Tibial artery (tissue), 4 donors: ENCODE data around the gene NR2E3.

Source experiments
- DNase-seq, 2 donors: peaks; one replicate each; pipeline ENCODE4 v3.0.0-alpha.2; 2019
- H3K27ac ChIP-seq, 2 donors: fragments of 200-600 bp; sonication (generic) in 1 of 2; 1 replicate in 1 of 2; 2 replicates in 1 of 2; pipeline ENCODE4 v1.5.1; 2018 to 2019; ENCODE audit warnings: mild to moderate bottlenecking in 1 of 2
- H3K27me3 ChIP-seq, 2 donors: fragments of 200-600 bp; sonication (generic) in 1 of 2; one replicate each; pipeline versions ENCODE4 v1.5.1 to v1.6.0; 2016 to 2019
- H3K36me3 ChIP-seq, 3 donors: fragments of 200-600 bp; sonication (generic) in 2 of 3; one replicate each; pipeline ENCODE4 v1.5.1; 2016 to 2019; ENCODE audit warnings: mild to moderate bottlenecking in 2 of 3
- H3K4me1 ChIP-seq, 4 donors: fragments of 200-600 bp; sonication (generic) in 2 of 4; 1 replicate in 3 of 4; 2 replicates in 1 of 4; pipeline ENCODE4 v1.5.1; 2016 to 2019
- H3K4me3 ChIP-seq, 2 donors: fragments of 200-600 bp; sonication (generic) in 1 of 2; 1 replicate in 1 of 2; 2 replicates in 1 of 2; pipeline ENCODE4 v1.5.1; 2018 to 2019; ENCODE audit warnings: mild to moderate bottlenecking in 2 of 2
- H3K9me3 ChIP-seq, 3 donors: fragments of 200-600 bp; sonication (generic) in 1 of 3; one replicate each; pipeline ENCODE4 v1.5.1; 2016 to 2019
- CTCF ChIP-seq, 2 experiments: fragments of 200-600 bp in 1 of 2; fragments of 450-650 bp in 1 of 2; IDR thresholded peaks; one replicate each; pipeline ENCODE4 v1.5.1; 2017 to 2019; ENCODE audit warnings: antibody characterized with exemption in 2 of 2, mild to moderate bottlenecking in 1 of 2, moderate library complexity in 1 of 2
- intact Hi-C: fragments of 100-400 bp; cut with DNase I; formaldehyde crosslinking; loops from one replicate; pipeline ENCODE4 v1.15.0; 2023; ENCODE audit warnings: low total_unique reads

NR2E3 gene

GRCh38 chr15:71786673-71787072 is 23.7 kb upstream of the NR2E3 start:
- Histone ChIP-seq H3K4me3 (no peak overlapping the region), H3K36me3 (no peaks in the 10 kb centered on the region), H3K9me3 (no peaks in the 10 kb centered on the region), H3K27me3 (no peaks in the 10 kb centered on the region), H3K27ac (no peak overlapping the region), H3K4me1 (peaks cover 0 to 8% (median under 1%) of the 10 kb centered on the region in 4 donors)
- no peak for TF ChIP-seq CTCF (IDR thresholded peaks at IDR 0.05)
- intact Hi-C loops = no loop called here
- no peak for DNase-seq

DNA sequence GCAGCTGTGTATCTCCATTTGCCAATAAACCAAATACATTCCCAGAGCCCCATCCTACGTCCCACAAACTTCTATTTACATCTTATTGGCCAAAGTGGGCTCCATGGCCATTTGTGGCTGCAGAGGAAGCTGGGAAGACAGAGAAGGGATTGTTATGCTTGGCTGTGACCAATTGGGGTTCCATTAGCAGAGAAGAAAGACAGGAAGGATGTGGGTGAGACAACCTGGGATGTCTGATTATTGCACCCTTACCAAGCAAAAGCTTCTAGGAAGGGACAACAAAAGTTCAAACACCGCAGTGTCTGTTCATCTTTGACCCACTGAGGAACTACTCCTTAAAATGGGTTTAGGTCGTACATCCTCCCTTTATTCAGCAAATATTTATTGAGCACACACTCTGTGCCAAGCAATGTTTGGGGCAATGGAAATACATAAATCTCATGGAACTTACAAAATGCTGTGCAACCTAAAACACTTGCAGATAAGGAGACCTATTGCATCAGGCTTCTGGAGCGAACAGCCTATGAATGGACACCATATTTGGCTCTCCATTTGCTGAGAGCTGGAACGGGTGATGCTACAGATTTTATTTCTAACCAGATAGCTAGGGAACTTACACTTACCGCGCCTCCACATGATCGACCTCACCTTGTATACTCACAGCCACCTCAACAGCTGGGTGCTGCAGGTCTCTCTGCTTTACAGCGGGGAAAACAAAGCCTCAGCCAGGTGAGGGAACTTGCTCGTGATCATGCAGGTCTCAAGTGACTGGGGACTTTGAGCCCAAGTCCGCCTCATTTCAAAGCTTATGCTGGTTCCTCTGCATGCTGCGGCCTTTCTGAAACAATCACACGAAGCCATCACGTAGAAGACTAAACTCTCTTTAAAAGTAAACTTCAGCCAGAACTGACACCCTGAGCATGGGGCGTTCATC is 21.4 kb upstream of the NR2E3 start:
- no peaks in the 10 kb centered on the region for H3K36me3 ChIP-seq
- H3K4me3 ChIP-seq = no peak overlapping the region
- H3K9me3 ChIP-seq = no peaks in the 10 kb centered on the region
- no peaks in the 10 kb centered on the region for H3K4me1 ChIP-seq
- no peak for TF ChIP-seq CTCF (IDR thresholded peaks at IDR 0.05)
- intact Hi-C loops = no loop called here
- peak in 1 of 2 donors; percentile 20 for DNase-seq
- no peak overlapping the region for H3K27ac ChIP-seq
- no peaks in the 10 kb centered on the region for H3K27me3 ChIP-seq

GRCh38 chr15:71789616-71790015 is 20.7 kb upstream of the NR2E3 start:
- no peaks in the 10 kb centered on the region for H3K4me1 ChIP-seq
- no peak for TF ChIP-seq CTCF (IDR thresholded peaks at IDR 0.05)
- intact Hi-C loops = no loop called here

GRCh38 chr15:71790081-71790480 is 20.3 kb upstream of the NR2E3 start:
- Histone ChIP-seq H3K27me3 (no peaks in the 10 kb centered on the region), H3K36me3 (no peaks in the 10 kb centered on the region), H3K4me1 (no peaks in the 10 kb centered on the region), H3K27ac (no peak overlapping the region), H3K9me3 (no peaks in the 10 kb centered on the region), H3K4me3 (no peak overlapping the region)
- no peak for TF ChIP-seq CTCF (IDR thresholded peaks at IDR 0.05)
- intact Hi-C loops = no loop called here
- DNase-seq = peak in 1 of 2 donors; percentile 61

More at GRCh38 chr15:71789616-71790015, 20.7 kb upstream of the NR2E3 start:
- DNase-seq = peak in 1 of 2 donors; percentile 7
- no peak overlapping the region for H3K27ac ChIP-seq
- no peaks in the 10 kb centered on the region for H3K27me3 ChIP-seq
- no peak overlapping the region for H3K4me3 ChIP-seq
- no peaks in the 10 kb centered on the region for H3K36me3 ChIP-seq
- H3K9me3 ChIP-seq = no peaks in the 10 kb centered on the region

DNA sequence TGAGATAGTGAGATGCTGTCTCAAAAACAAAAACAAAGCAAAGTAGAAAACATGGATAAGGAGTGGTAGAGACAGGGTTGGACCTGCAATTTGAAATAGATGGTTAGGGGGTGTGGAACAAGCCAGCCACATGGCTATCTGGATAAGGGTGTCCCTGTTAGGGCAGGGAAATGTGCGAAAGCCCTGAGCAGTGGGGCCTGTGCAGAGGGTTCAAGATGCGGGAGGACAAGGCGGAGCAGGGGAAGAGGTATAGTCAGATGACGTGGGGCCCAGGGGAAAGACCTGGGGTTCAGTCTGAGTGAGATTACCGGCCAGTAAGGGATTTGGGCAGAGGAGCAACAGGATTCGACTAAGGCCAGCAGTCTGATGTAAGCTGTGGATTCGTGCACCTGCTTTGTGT is 18.4 kb upstream of the NR2E3 start:
- no peaks in the 10 kb centered on the region for H3K9me3 ChIP-seq
- H3K27me3 ChIP-seq = no peaks in the 10 kb centered on the region
- no peaks in the 10 kb centered on the region for H3K4me1 ChIP-seq
- peak in 1 of 2 donors; percentile 38 for DNase-seq
- TF ChIP-seq CTCF (IDR thresholded peaks at IDR 0.05) = no peak
- intact Hi-C loops = no loop called here
- H3K27ac ChIP-seq = no peak overlapping the region
- no peak overlapping the region for H3K4me3 ChIP-seq
- no peaks in the 10 kb centered on the region for H3K36me3 ChIP-seq
